GM19239 (cell line): Measurements from ENCODE around the gene PXDN.

Source experiments
- DNase-seq: peaks from one replicate; pipeline ENCODE4 v3.0.0; 2011; ENCODE audit warnings: low spot score; ENCODE audit not compliant: insufficient read length
- FAIRE-seq: peaks from 2 replicates; lab custom pipeline; 2011; peaks lifted over from hg19 to GRCh38; lab: Jason Lieb, UNC

The PXDN gene

GRCh38 chr2:1676091-1676912 lies 68.0 kb downstream of the PXDN start:
- FAIRE-seq (no peak), DNase-seq (no peak)

- FAIRE-seq (no peak), DNase-seq (no peak)
Measured at GRCh38 chr2:1675633-1676032, 68.7 kb downstream of the PXDN start.

GRCh38 chr2:1674766-1675397 lies 69.4 kb downstream of the PXDN start:
- no peak for FAIRE-seq
- DNase-seq, result no peak

- FAIRE-seq, result no peak
Measured at GRCh38 chr2:1674276-1674675, 70.0 kb downstream of the PXDN start.

GRCh38 chr2:1673160-1673944 lies 71.0 kb downstream of the PXDN start:
- no peak for DNase-seq
- FAIRE-seq, result no peak

More at GRCh38 chr2:1674276-1674675, 70.0 kb downstream of the PXDN start:
- no peak for DNase-seq

GRCh38 chr2:1672738-1673137 lies 71.6 kb downstream of the PXDN start:
- DNase-seq (no peak), FAIRE-seq (no peak)

- no peak for FAIRE-seq
- DNase-seq, result no peak
Measured at GRCh38 chr2:1671916-1672315, 72.4 kb downstream of the PXDN start.

GRCh38 chr2:1670636-1671035 lies 73.7 kb downstream of the PXDN start:
- FAIRE-seq (no peak), DNase-seq (no peak)

GRCh38 chr2:1665761-1666505 lies 78.4 kb downstream of the PXDN start:
- DNase-seq (no peak), FAIRE-seq (no peak)

GRCh38 chr2:1664698-1665097 lies 79.6 kb downstream of the PXDN start:
- FAIRE-seq (no peak), DNase-seq (no peak)

- FAIRE-seq (no peak), DNase-seq (no peak)
Measured at GRCh38 chr2:1664076-1664605, 80.2 kb downstream of the PXDN start.

- no peak for DNase-seq
- no peak for FAIRE-seq
Measured at GRCh38 chr2:1663621-1664020, 80.7 kb downstream of the PXDN start.

GRCh38 chr2:1662606-1663180 lies 81.6 kb downstream of the PXDN start:
- FAIRE-seq (no peak), DNase-seq (no peak)

GRCh38 chr2:1661891-1662605 lies 82.3 kb downstream of the PXDN start:
- DNase-seq (no peak), FAIRE-seq (no peak)

- FAIRE-seq, result no peak
- DNase-seq, result no peak
Measured at GRCh38 chr2:1660656-1661640, 83.4 kb downstream of the PXDN start.

- FAIRE-seq, result no peak
- DNase-seq, result no peak
Measured at GRCh38 chr2:1659951-1660565, 84.3 kb downstream of the PXDN start.

GRCh38 chr2:1658394-1659151 lies 85.7 kb downstream of the PXDN start:
- no peak for FAIRE-seq
- DNase-seq, result no peak
